HG02571 (cell line): Measurements from ENCODE around the gene ANKRD36B.
"Not testable (repeated sequence)": the region's sequence is repeated elsewhere in the genome, so short reads cannot be mapped to it uniquely, and the experiment has no call there.

Experiments used
- ATAC-seq: cut with Tn5 transposase; IDR thresholded peaks from one replicate; pipeline ENCODE4 v1.9.1; 2021; ENCODE audit warnings: mild to moderate bottlenecking, moderate library complexity; ENCODE audit not compliant: unreplicated experiment

ANKRD36B gene

DNA sequence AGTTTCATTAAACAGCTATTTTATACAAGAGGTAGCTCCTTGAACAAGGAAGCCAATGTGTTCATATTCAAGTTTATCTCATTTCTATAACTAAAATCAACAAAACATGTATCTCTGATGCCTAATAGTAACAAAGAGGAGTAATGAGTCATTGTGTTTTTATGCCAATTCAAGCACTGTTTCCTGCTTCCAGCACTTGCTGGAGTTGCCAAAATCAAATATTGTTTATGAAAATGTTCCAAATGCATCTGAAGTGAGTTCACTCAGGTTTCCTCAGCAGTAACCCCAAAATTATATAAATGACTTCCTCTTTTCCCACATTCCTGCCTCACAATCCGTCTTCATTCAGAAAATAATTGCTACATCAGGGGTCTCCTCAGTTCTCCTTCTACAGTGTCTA lies 39.2 kb downstream of the ANKRD36B start:
- not testable (repeated sequence) for ATAC-seq

DNA sequence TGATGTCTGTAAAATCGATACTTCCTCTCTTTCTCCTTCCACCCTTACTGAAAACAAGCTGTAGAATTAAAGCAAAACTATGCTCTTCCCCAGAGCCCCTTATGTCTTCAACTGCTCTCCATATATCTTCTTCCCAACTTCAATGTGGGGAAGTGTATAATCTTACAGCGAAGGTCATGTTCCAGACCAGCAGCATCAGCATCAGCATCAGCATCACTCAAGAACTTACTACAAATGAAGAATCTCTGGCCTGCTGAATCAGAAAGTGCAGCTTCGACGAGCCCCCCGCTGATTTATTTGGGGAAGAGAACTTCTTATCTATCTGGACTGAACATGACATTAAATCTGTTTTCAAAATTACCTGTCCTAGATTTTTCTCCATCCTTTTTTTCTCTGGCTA lies 40.6 kb downstream of the ANKRD36B start:
- ATAC-seq, result not testable (repeated sequence)

DNA sequence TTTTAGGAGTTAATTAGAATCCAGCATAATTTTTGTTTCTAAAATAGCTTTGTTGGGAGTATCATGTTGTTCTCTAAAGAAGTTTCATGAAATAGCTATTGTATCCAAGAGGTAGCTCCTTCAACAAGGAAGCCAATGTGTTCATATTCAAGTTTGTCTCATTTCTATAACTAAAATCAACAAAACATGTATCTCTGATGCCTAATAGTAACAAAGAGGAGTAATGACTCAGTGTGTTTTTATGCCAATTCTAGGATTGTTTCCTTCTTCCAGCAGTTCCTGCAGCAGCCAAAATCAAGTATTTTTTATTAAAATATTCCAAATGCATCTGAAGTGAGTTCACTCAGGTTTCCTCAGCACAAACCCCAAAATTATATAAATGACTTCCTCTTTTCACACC lies 41.1 kb downstream of the ANKRD36B start:
- ATAC-seq, result not testable (repeated sequence)

DNA sequence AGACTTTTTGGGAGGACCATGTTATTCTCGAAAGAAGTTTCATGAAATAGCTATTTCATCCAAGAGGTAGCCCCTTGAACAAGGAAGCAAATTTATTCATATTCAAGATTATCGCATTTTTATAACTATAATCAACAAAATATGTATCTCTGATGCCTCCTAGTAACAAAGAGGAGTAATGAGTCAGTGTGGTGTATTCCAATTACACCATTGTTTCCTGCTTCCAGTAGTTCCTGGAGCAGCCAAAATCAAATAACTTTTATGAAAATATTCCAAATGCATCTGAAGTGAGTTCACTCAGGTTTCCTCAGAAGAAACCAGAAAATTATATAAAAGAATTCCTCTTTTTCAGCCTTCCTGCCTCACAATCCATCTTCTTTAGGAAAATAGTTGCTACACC lies 43.0 kb downstream of the ANKRD36B start:
- no peak for ATAC-seq

DNA sequence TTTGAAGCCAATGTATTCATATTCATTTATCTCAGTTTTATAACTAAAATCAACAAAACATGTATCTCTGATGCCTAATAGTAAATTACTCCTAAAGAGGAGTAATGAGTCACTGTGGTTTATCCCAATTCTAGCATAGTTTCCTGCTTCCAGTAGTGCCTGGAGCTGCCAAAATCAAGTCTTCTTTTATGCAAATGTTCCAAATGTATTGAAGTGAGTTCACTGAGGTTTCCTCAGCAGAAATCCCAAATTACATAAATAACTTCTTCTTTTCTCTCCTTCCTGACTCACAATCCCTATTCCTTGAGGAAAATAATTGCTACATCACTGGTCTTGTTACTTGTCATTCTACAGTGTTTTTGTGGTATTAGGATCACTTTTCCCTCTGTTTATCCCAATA lies 44.8 kb downstream of the ANKRD36B start:
- not testable (repeated sequence) for ATAC-seq

DNA sequence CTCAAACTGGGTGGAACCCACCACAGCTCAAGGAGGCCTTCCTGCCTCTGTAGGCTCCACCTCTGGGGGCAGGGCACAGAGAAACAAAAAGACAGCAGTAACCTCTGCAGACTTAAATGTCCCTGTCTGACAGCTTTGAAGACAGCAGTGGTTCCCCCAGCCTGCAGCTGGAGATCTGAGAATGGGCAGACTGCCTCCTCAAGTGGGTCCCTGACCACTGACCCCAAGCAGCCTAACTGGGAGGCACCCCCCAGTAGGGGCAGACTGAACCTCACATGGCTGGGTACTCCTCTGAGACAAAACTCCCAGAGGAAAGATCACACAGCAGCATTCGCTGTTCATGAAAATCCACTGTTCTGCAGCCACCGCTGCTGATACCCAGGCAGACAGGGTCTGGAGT lies 63.8 kb downstream of the ANKRD36B start:
- ATAC-seq, result not testable (repeated sequence)

DNA sequence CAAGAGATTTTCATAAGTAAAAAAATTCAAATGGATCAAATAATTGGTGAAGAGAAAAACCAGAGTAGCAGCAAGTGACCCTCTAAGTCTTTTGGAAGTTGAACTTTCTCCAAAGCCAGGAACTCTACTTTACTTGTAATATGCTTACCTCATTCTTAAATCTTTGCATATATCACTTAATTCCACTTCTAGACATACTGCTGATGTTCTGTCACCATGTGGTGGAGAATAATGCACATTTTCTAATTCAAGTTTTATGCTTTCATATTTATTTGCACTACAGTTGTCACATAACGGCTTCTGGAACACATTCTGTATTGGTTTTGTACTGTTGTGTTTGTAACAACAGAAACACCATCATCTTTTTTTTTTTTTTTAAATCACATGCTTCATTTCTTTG lies 65.9 kb downstream of the ANKRD36B start:
- ATAC-seq, result not testable (repeated sequence)

DNA sequence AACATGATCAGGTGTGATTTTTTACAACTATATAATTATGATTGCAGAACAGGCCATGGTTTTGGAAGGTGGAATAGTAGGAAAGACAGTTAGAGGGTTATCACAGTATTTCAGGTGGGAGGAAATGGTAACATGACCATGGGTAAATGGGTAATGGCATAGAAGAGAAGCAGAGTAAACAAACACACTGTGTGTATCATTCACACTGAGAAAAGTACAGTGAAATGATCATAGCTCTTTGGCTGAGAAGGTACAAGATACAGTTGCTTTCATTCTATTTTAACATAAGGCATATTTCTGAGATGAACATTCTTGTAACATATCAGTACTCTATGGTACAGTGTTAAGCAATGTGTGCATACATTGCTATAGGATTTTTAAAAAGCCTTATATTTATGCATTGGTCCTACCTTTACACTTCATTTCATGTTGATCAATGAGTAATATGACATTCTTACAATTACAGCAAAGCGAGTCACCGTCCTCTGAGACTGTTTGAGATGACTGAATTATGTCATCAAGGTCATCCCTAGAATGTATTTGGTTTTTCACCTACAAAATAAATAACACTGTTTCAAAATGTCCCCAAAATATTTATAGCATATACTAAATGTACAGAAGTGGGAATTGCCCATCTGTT lies 66.6 kb downstream of the ANKRD36B start:
- ATAC-seq, result not testable (repeated sequence)

DNA sequence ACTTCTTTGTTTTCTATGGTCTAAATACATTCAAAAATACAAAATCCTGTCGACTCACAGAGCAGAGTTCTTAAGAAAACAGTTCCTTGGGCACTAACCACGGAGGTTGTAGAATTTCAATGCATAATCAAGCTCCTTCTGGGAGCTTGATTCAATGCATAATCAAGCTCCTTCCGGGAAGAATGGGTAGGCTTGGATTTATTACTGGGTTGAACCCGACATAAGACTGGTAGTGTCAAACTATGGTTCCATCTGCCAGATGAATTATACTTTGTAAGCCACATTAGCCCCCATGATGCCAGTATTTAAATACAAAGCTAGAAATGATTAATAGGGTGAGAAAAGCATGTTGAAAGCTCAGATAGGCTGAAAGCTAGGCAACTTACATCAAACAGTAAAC lies 94.0 kb downstream of the ANKRD36B start:
- not testable (repeated sequence) for ATAC-seq

DNA sequence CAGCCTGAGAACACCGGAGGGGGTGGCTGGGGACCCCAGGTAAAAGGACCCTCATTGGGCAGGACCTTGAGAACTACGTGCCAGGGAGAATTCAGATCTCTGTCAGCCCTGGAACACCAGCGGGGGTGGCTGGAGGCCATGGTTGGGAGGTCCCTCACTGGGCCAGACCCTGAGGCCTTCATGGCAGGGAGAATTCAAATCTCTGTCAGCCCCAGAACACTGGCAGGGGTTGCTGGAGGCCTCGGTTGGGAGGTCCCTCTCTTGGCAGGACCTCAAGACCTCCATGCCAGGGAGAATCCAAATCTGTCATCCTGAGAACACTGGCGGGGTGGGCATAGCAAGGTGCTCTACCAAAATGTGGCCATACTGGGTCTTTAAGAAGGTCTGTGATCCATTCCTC lies 99.5 kb downstream of the ANKRD36B start:
- not testable (repeated sequence) for ATAC-seq
